ENCODE data around the gene TOR2A. TPM values are rescaled to one million over a fixed set of nuclear protein-coding genes. Genes with fewer than 3 reads are reported as not detected.

Gene TOR2A
- total and polyA plus RNA-seq, 9 of the 15 experiments (the other 6 are each of a cell fraction or from before 2014, with no cell fraction given): 0.80 to 25.9 (median 11.1) TPM

- TF ChIP-seq E2F1 (CRISPR knock-in tag; IDR thresholded peaks at IDR 0.05): no peak
- TF ChIP-seq KDM1A (IDR thresholded peaks at IDR 0.05): no peak
These were observed 48.3 kb upstream of the TOR2A start (continued) for GRCh38 chr9:127783111-127784008.

- Histone ChIP-seq H3K9ac (ENCODE audit: insufficient read depth in 1 of 2, low read depth in 2 of 2, low read length in 2 of 2) (no peak overlapping the region), H3K9me3 (replicated peaks; ENCODE audit: control insufficient read depth, insufficient read depth, low read depth, low read length) (no peaks in the 10 kb centered on the region), H3K4me3 (no peak overlapping the region), H3K9me1 (ENCODE audit: control insufficient read depth, insufficient read depth, low read length) (no peaks in the 10 kb centered on the region), H4K20me1 (replicated peaks; ENCODE audit: control insufficient read depth, insufficient read depth, low read length) (peaks cover 5% of the 10 kb centered on the region; the same call in 1 of the 2 replicates), H3K4me2 (ENCODE audit: insufficient read depth, low read length) (no peak overlapping the region), H3K36me3 (ENCODE audit: control insufficient read depth, insufficient read depth, low read length) (peaks cover under 1% of the 10 kb centered on the region; the same call in 2 of the 3 replicates), H2AFZ (ENCODE audit: low read depth, low read length) (no peak overlapping the region), H3K27me3 (ENCODE audit: control insufficient read depth in 2 of 2, insufficient read depth in 2 of 2, low read length in 2 of 2) (no peaks in the 10 kb centered on the region), H3K27ac (ENCODE audit: extremely low read depth, low read depth, low read length) (no peak overlapping the region), H3K79me2 (ENCODE audit: control insufficient read depth, insufficient read depth, low read length) (peaks cover 10% of the 10 kb centered on the region), H3K4me1 (replicated peaks in 1 of 2; ENCODE audit: control insufficient read depth in 2 of 2, insufficient read depth in 2 of 2, low read length in 2 of 2) (peaks cover 16 to 51% of the 10 kb centered on the region in 2 experiments)
- in situ Hi-C loops (cut with MboI) (loop anchor here (5.0 kb wide), 1 partner anchor 45 kb away; the partner anchor contains the start of gene TOR2A), intact Hi-C loops (cut with micrococcal nuclease) (no loop called here)
- POLR2A ChIA-PET: interaction anchor here (1.8 kb wide), 1 partner anchor 11 kb away, joined by 7 read pairs; no protein-coding TSS in a partner anchor
- BruUV-seq (replicated peaks): no TSS peak
- DNase-seq (ENCODE audit: extremely low read depth in 1 of 4, low spot score in 3 of 4) (no peak), FAIRE-seq (no peak), ATAC-seq (no peak)
- 83% methylated on average over 4 of the region's 4 CpGs for WGBS (ENCODE audit: insufficient coverage, low coverage, missing lambda C conversion rate)
- CTCF ChIA-PET (ENCODE audit: low intra/inter-chr PET ratio): no interaction called here
- no peak for TF ChIP-seq HNRNPUL1 (IDR thresholded peaks at IDR 0.05; ENCODE audit: low read length)
- TF ChIP-seq TAF7 (tag; IDR thresholded peaks at IDR 0.05): no peak
- no peak for TF ChIP-seq SRF (CRISPR knock-in tag; IDR thresholded peaks at IDR 0.05)
- TF ChIP-seq SMAD3 (CRISPR knock-in tag; conservative IDR thresholded peaks at IDR 0.05): no peak
- no peak for TF ChIP-seq GTF2B (IDR thresholded peaks at IDR 0.05; ENCODE audit: extremely low read depth, insufficient read length)
- TF ChIP-seq TEAD4 (IDR thresholded peaks at IDR 0.05; ENCODE audit: low read length): no peak
- no peak for TF ChIP-seq TEAD4 (CRISPR knock-in tag; IDR thresholded peaks at IDR 0.05; ENCODE audit: borderline replicate concordance)
- TF ChIP-seq ZNF766 (CRISPR knock-in tag; conservative IDR thresholded peaks at IDR 0.05): no peak
- no peak for TF ChIP-seq ZFP30 (CRISPR knock-in tag; IDR thresholded peaks at IDR 0.05; ENCODE audit: borderline replicate concordance)
- no peak for TF ChIP-seq COPS2 (conservative IDR thresholded peaks at IDR 0.05)
- TF ChIP-seq ZNF639 (CRISPR knock-in tag; conservative IDR thresholded peaks at IDR 0.05 in 1 of 2, IDR thresholded peaks at IDR 0.05 in 1 of 2): no peak
- no peak for TF ChIP-seq PKNOX1 (IDR thresholded peaks at IDR 0.05)
- no peak for TF ChIP-seq TBL1XR1 (IDR thresholded peaks at IDR 0.05; ENCODE audit: low read length in 2 of 2)
- TF ChIP-seq MTA2 (IDR thresholded peaks at IDR 0.05; ENCODE audit: low read depth): no peak
These were observed 46.7 kb upstream of the TOR2A start for GRCh38 chr9:127781806-127782205.
